Measurements from ENCODE around the gene IGSF21.

IGSF21 gene

GRCh38 chr1:18396247-18396980, 288.8 kb downstream of the IGSF21 start:
- no peak for DNase-seq

- DNase-seq, result no peak
Observed at GRCh38 chr1:18397641-18398040, 290.0 kb downstream of the IGSF21 start.

DNA sequence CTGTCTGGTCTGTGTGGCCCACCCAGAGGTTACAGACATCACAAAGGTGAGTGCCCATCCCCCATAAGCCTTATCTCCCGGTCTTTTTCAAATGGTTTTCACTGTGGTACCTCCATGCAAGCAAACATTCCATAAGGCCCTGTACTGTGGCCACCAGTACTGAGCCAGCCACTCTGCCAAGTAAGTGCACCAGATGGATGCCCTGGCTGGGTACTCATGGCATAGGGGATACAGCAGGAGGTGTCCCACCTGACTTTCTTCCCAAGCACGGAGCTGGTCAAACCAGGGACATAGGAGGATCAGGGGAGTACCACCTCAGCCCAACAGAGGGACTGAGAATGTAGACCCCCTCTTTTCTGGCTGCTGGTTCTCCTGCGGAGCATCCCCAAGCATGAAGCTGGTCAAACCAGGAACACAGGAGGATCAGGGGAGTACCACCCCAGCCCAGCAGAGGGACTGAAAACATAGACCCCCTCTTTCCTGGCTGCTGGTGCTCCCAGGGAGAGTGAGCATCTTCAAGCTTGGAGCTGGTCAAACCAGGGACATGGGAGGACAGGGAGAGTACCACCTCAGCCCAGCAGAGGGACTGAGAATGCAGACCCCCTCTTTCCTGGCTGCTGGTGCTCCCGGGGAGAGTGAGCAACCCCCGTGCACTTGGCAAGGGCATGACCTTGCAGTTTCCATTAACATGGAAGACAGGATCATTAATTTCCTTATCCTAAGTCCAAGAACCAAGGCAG, 291.4 kb downstream of the IGSF21 start:
- DNase-seq, result no peak

- DNase-seq, result no peak
Observed at GRCh38 chr1:18400347-18401102, 292.9 kb downstream of the IGSF21 start.

- no peak for DNase-seq
Observed at GRCh38 chr1:18401921-18402320, 294.3 kb downstream of the IGSF21 start.

DNA sequence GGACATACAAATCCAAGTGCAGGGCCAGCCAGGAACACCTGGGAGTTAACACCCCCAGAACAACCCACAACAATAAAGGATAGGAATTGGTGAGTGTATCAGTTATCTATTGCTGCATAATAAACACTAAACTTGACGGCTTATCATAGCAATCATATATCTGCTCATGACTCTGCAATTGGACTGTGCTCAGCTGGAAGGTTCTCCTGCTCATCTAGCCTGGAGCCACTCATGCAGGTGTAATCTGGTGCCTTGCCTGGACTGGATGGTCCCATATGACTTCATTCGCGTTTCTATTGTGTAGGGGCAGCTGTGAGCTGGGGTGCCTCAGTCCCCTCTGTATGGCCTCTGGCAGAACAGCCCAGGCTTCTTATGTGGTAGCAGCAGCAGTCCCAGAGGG, 296.9 kb downstream of the IGSF21 start:
- no peak for DNase-seq

DNA sequence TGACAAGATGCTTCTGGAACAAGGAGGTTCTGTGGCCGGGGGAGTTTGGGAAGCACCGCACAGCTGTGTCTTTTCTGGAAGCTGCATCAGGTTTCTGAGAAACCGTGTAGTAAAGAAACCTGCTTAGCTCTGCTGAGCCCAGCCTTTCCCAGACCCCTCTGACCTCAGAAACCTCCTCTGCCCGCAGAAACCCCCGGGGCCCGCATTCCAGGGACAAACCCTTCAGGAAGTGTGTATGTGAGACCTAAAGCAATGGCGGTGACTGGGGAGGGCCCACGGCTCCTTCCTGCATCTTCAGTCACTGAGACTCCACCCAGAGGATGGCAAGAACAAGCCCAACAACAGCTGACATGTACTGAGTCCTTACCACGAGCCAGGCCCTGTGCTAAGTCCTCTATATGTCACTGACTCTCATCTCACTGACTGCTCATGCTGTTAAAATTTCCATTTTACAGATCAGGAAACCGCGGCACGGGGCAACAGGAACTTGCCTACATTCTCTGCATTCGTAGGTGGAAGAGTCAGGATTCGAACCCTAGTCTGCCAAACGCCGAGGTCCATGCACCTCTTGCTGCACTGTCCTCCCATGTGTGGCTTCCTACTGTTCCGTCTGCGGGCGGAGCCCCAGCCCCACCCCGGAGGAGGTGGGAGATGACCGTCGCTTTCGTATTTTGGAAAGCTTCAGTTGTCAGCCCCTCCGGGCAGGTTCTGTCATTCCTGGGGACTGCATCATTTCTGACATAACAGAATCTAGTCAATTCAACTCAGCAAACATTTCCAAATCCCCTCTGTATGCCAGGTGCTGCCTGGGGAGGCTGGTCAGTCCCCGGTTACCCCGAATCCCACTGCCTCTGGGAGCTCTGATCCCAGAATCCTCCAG, 299.8 kb downstream of the IGSF21 start:
- DNase-seq, result no peak

DNA sequence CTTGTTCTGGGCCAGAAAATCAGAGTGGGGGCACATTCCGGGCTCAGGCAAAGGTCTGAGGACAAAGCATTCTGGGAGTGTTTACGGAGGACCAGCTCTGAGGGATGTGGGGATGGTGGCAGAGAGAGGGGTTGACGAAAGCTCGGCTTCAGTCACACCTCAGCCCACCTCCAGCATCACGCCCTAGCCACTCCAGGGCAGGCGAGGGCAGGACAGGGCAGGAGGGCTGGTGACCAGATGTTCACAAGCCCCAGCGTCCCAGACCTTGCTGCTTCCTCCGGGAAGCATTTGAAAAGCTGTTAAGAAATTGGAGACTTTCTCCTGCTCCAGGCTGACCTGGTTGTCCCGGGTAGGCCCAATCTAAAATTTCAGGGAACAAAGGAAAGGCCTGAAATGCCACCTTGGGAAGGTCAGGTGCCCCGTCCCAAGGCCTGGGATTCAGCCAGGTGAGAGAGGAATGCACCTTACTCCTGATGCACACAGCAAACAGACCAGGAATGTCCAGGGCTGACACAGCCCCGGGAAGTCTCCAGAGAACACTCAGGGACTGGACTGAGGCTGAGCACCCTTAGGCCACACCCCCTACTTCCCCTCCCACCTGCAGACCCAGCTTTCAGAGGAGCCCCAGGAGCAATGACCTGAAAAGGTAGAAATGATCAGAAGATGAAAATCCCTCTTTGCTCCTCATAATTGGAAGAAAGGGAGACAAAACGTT, 301.2 kb downstream of the IGSF21 start:
- DNase-seq, result no peak

- no peak for DNase-seq
Observed at GRCh38 chr1:18409609-18410237, 302.1 kb downstream of the IGSF21 start.

DNA sequence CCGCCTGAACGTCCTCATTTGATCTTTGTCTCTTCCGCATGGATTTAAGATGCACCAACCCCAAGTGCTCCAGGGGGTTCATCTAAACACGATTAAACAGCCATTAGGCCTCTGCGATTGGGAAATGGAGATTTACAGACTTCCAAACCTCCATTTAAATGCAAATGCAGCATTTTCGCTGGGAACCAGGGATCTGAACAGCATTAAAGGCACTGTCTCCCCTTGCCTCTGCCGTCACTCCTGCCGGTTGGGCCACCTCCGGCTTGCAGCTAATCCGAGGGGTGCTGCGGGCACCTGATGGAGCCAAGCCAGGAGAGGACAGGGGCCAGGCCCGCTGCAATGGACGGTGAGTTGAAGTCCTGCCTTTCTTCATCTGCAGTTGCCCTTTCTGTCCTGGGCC, 302.8 kb downstream of the IGSF21 start:
- no peak for DNase-seq

- no peak for DNase-seq
Observed at GRCh38 chr1:18411321-18411720, 303.7 kb downstream of the IGSF21 start.

DNA sequence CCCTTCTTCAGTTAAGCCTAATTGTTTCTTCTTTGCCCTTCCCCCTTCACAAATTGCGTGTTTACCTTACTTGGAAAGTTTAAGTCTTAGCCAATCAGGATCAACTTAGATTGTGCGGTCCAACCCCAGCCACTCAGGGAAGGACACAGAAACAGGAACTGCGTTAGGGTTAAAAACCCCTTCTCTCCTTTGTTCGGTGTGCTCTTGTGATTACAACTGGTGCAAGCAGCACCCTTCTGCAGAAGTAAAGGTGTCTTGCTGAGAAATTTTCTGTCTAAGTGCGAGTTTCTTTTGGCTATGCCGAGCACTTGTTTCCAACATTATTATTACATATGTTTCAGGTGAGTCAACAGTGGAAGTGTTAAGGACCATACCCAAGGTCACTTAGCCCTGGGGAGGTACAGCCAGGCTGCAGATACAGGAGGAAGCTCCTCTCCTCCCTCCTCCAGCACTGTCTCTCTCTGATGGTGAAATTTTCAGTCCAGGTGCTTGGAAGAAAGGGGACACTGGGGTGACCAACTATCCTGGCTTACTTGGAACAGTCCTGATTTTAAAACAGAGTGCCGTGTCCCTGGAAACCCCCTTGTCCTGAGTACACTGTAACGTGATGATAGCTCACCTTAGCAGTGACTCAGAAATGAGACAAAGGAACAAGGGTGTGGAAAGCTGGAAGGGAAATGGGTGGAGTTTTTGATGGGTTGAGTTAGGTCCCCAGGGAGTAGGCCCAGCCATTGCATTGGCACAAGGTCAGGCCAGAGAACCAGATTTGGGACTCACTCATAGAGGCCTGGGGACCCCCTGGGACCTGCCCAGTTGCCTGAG, 304.4 kb downstream of the IGSF21 start:
- no peak for DNase-seq

DNA sequence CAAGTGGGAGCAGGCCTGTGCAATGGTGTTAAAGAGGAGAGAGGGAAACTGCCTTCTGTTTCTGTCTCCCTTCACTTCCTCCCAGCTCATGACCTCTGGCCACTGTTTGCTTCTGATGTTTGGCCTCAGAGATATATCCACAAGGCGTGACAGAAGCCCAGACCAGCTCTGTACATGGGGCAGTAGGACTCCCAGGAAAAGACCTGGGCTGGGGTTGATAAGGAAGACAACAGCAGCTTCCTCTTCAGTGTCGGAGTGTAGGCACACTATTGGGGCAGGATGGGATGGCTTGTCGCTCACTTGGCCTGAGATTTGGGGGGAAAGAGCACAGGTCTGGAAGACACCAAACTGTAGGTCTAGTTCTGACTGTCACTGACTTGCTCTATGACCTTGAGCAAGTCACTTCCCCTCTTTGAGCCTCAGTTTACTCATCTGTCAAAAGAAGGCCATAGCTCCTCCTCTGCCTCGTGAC, 305.3 kb downstream of the IGSF21 start:
- no peak for DNase-seq

DNA sequence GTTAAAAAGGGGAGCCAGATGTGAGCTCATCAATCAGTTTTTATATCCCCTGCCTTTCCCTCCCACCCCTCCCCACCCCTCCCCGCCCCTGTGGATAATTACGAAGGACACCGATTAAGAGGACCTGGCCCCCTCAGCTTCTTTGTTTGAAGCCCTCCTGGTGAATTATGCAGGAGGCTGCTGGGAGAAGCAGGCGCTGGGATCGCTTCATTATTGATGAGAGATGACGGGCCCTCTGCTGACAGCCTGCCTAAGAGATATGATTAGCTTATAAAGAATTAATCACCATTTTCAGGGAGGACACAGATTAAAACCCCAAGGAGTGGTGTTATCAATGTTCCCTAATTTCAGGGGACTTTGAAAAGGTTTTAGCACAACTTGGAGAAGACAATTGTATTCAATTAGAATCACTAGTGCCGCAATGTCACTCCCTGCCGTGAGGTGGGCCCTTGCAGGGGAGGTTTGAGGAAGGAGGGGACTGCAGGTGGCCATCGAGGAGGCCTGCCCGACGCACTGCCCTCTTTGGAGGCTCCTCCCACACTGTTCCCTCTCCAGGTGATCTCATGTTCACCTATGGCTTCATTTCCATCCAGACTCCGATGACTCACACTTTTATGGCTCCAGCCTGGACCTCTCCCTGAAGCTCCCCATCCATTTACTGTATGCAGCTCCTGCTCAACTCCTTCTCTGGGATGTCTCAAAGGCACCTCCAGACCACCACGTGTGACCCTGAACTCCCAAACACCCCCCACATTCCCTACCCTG, 306.1 kb downstream of the IGSF21 start:
- DNase-seq, result no peak

GRCh38 chr1:18414321-18414720, 306.7 kb downstream of the IGSF21 start:
- DNase-seq, result no peak

- no peak for DNase-seq
Observed at GRCh38 chr1:18414872-18415447, 307.4 kb downstream of the IGSF21 start.

GRCh38 chr1:18415448-18416027, 307.9 kb downstream of the IGSF21 start:
- no peak for DNase-seq
